ENCODE results near the gene KCNQ1.
A peak's percentile ranks its signal among the peaks of the same experiment; 100 is the strongest.

KCNQ1 gene

DNA sequence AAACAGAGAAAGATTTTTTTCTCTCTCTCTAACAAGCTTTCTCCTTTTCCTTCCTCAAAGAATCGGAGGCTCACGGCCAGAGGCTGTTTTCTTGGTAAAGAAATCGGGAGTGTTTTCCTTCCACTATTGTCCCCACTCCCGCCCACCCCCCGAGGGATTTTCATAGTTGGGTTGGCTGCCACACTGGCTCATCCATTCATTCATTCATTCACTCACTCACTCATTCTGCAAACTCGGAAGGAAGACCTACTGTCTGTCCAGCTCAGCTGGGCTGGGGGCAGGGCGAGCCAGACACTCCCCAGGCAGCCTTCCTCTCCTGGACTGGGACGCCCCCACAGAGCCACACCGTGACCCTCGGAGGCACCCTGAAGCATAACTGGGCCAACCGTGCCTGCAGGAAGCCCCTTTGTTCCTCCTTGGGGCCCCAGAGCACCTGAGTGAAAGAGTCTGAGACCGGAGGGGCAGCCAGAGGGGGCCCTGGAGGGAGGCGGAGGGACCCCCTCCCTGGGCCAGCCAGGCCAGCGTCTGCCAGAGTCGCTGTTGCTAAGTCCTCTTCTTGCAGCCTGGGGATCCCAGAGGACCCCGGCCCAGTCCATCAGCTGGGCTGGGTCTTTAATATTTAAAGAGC lies 423.8 kb downstream of the KCNQ1 start:
- DNase-seq (ENCODE audit: low spot score): no peak

DNA sequence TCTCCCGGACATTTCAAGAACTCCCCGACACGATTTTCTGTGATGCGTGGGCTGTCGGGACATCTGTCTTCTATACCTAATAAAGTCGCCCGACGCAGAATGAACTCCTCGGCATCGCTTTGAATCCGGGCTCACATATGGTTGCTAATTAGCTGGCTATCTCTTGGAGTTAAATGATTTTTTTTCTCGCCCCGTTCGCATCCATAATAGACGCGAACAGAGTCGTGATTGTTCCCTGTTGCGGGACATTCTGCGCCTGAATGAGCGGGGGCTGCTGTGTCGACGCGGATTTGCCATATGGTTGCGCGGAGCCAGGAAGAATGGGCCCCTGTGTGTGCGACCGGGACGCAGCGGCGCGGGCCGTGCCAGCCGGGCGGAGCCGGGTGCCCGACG lies 424.3 kb downstream of the KCNQ1 start:
- DNase-seq (ENCODE audit: low spot score): no peak

DNA sequence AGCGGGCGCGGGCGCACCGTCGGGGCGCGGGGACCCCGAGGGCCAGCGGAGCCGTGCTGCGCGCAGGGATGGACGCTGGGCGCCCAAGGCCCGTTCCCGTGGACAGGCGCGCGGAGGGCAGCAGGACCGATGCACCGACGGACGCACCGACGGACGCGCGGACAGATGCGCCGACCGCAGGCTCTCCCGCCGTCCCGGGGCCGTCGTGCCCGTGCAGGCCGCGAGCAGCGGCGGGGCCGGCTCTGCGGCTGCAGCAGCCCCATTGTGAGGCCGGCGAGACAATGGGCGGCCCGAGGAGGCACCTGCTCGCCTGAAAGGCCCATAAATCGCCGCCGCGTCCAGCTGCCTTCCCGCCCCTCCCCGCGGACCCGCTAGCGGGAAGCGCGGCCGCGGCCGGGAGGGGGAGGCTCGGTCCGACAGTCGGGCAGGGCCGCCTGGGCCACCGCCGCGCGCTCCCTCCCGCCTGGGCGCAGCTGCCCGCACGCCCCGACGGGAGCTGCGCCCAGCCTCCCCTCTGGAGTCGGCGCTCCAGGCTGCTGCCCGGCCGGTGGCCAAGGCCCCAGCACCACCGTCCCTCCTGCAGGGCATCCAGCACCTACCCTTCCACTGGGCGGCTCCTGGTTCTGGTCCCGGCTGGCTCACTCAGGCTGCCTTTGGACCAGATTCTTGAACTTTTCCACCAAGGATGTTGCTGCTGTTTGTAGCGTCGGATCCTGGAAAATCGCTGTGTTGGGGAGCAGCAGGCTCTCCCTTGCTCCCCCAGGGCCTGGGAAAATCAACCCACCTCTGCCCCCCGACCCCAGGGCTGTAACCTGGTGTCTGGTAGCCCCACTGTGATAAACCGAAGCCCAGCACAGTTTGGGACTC lies 425.0 kb downstream of the KCNQ1 start:
- DNase-seq (ENCODE audit: low spot score): no peak

DNA sequence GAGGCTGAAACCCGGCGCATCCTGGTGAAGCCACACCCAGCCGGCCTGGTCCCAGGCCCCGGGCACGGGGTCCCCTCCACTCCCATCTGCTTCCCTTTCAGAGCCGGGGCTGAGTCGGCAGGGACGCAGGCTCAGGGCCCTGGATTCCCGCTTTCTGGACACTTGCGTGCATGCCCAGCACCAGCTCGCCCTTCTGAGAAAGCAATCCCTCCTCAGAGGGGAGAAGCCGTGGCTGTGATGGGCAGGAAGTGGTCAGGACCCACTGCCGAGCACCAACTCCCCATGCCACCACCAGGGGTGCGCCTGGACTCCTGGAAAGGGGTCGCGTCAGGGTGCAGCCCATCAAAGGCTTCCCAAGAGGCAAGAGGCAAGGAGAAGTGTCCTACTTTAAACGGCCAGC lies 425.7 kb downstream of the KCNQ1 start:
- DNase-seq (ENCODE audit: low spot score): no peak

DNA sequence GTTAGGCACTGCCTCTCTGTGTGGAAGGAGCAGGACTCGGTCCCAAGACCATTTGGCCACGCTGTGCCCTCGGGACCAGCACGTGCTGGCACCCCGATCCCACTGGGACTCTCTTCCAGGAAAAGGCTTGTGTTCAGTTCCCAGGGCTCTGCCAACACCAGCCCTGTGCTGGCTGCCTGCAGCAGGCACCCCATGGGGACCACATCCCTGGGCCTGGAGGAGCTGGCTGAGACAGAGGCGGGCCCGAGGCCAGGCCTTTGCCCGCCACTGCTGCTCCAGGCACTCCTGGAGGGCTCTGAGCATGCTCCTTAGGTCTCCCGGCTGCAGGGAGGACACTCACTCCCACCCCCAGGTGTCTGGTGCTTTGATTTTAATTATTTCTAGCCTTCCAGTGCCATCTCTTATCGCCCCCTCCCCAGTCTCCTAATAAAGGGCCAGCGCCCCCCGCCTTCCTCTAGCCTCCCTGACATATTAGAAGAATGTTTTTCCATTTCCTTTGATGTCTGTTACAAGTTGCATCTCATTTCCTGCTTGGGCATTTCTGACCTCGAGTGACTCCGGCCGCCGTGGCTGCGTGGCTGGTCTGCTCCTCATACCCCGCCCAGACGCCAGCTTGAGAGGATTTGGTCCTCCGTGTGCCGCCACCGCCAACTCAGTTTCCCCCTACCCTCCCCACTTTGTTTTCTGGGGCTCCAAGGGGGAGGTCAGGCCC lies 426.3 kb downstream of the KCNQ1 start:
- DNase-seq (ENCODE audit: low spot score): no peak

DNA sequence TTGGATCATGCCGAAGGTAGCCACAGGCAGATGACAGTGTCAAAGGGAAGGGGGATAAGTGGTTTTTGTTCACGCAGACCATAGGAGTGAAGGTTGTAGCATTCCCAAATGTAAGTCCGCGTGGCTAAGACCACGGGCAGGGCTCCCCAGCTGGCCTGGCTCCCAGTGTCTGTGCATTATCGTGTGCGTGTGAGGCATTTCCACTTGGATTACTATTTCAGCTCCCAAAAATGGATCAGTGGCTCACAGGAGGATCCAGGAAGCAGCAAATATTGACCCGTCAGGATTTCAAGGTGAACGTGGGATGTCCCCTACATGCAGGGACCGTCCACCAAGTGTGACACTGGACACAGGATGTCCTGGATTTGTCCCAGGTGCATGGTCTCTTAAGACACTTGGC lies 430.2 kb downstream of the KCNQ1 start:
- no peak for DNase-seq (ENCODE audit: low spot score)

DNA sequence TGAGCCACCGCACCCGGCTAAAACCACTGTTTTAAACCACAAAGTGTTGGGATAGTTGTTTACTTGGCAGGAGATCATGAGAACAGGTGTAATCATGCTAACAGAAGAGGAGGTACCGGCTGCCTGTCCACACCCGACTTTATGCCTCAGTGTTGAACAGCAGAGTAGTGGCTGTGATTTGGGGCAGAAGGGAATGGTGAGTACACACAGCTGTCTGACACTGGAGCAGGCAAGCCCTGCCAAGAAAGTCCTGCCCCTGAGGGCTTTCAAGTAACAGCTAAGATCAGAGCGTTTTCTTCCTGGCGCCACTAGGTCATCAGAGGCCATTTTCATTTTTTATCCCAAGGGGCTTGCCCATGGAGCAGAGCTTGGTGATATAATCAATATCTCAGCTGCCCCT lies 432.7 kb downstream of the KCNQ1 start:
- no peak for DNase-seq (ENCODE audit: low spot score)

DNA sequence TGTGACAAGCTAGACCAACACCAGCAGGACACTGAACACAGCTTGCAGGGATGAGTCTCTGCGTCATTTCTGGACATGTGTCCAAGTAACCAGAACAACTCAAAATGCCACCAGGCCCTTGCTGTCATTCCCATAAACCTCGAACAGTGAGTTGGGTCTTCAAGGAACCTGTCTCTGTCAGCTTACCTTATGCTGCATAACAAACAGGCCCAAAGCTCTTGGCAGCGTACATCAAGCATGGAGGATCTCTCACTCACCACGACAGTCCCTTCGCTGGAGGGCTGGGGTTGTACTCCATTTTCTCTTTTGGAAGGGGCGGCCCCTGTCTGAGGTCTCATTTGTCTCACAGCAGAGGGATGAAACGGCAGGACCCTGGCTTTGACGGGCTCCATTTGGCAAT lies 434.0 kb downstream of the KCNQ1 start:
- DNase-seq (ENCODE audit: low spot score): no peak

DNA sequence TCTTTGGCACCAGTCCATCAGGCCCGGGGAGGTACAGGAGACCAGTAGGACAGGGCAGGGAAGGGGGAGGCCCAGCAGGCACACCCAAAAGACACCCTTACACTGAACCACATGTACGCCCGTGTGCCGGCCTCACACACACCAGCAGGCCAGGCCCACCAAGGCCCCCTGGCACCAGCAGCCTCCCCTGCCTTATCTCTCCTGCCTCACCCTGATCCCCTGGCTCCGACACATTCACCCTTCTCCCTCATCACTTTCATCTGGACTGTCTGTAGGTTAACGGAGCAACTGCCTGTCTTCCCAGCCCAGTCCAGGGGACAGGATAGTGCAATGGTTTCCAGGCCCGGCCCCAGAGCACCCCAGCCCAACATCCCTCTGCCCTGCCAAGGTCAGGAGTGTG lies 435.8 kb downstream of the KCNQ1 start:
- DNase-seq (ENCODE audit: low spot score): no peak

DNA sequence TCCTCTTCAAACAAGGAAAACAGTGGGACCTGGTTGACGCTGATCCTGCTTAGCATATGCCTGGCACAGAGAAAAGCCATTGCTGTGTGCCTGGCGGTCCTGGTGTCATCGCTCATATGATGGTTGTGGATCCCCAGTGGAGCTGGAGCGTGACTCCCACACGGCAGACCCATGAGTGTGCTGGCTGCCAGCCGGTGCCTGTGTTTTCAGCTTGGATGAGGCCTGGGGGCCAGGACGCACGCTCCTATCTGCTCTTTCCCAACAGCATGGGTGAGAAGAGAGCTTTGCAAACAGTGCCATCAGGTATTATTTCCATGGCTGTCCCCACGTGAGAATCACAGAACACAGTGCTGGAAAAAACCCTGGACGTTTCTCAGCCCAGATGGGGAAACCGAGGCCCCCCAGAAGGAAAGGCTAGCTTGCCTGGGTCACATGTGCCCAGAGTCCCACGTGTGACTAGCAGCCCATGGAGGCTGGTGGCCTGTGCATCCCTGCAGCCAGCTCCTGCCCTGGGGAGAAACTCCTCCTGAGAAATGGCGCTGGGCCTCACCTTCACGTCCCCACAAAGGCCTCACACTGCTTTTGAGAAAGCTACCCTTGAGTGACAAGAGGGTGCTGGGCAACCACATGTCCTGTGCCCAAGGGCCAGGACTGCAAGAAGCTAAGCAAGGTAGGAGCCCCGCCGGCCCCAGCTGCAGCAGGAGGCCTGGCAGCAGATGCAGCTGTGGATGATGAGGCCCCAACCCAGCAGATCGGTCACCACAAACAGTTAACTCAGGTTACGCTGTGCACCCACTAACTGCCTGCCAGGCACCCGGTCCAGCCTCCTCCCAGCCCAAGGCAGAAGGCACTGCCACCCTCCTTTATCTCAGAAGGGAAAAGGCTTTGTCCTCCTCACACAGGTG lies 436.5 kb downstream of the KCNQ1 start:
- DNase-seq (ENCODE audit: low spot score): peak; percentile 28

DNA sequence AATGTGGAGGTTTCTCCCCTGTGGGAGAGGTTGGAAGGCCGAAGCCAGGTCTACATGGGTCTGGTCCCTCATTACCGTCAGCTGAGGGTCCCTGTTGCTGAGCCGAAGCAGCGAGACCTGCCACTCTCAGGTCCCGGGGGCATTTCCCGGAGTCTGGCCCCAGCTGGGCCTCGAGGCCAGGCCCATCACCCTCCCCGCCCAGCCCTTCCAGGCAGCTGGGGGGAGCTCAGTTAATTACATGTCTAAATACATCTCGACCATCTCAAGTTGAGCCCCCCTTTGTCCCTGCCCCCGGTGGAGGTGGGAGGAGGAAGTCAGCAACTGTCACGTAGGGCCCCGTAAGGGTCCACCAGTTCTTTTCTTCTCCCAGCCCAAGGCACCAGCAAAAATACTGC lies 437.2 kb downstream of the KCNQ1 start:
- DNase-seq (ENCODE audit: low spot score): no peak

DNA sequence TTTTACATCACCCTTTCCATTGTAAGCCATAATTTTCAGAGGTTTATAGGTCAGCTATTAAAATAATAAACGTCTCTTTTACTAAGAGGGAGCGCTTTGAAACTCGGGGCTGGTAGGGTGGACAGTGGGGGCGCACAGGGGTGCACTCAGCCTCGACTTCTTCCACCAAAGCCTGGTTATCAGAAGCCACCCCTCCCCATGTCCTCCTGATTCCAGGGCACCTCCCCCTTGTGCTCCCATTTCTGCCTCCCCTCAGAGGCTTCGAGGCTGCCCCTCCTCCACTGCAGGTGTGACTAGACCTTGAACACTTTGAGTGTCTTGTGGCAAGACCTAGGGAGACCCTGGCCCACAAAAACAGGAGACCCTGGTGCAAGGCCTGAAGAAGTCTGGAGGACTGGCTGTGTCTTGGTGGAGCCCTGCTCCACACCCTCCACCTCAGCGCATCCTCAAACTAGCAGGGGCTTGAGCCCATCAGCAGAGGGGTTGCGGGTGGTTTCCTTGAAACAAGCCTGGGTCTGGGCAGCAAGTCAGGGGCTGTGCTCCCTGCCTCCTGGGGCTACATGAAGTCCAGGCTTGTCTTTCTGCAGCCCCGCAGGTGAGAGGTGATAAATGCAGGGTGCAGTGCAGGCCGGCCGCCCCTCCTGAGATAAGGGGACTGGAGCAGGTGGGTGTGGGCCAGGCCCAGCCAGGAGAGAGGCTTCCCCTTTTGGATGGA lies 437.7 kb downstream of the KCNQ1 start:
- DNase-seq (ENCODE audit: low spot score): no peak

DNA sequence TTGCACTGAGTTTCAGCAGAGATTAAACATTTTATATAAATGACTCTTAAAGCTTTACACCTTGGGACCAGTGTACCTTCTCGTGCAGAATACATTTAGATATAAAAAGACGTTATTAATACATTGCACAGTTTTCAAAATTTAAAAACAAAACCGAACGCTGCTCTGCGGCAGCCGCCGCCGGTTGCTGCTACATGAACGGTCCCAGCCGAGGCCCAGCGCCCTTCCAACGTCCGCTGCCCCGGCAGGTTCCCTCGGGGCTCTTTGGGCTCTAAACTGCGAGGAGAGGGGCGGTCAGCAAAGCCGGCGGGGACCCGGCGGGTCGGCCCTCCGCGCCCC lies 438.8 kb downstream of the KCNQ1 start:
- no peak for DNase-seq (ENCODE audit: low spot score)

DNA sequence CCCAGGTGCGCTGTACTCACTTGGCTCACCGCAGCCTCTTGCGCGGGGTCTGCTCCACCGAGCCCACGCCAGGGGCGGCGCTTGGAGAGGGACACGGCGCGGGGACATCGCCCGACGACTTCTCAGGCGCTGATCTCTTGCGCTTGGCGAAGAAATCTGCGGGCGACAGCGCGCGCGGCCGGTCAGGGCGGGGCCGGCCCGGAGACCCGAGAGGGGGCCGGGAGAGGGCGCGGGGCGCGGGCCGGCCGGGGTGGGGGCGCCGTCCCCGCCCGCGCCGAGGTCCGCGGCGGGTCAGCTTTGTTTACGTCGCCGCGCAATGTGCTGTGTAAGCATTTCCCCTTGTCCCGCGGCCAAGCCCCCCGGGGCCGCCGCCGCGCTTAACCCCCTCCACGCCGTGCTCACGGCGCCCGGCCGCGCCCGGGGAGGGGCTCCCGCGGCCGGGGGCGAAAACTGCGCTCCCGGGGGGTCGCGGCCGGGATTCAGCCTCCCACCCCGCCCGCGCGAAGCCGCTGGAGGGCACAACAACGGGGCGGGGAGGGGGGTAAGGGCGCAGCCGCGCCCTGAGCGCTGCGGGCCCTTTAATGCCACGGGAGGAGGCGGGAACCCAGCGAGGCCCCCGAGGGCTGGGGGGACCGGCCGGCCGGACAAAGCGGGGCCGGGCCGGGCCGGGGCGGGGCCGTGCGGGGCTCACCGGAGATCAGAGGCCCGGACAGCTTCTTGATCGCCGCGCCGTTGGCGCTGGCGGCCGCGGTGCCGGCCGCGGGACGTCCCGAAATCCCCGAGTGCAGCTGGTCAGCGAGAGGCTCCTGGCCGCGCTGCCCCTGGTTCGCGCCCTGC lies 439.4 kb downstream of the KCNQ1 start:
- DNase-seq (ENCODE audit: low spot score): no peak

DNA sequence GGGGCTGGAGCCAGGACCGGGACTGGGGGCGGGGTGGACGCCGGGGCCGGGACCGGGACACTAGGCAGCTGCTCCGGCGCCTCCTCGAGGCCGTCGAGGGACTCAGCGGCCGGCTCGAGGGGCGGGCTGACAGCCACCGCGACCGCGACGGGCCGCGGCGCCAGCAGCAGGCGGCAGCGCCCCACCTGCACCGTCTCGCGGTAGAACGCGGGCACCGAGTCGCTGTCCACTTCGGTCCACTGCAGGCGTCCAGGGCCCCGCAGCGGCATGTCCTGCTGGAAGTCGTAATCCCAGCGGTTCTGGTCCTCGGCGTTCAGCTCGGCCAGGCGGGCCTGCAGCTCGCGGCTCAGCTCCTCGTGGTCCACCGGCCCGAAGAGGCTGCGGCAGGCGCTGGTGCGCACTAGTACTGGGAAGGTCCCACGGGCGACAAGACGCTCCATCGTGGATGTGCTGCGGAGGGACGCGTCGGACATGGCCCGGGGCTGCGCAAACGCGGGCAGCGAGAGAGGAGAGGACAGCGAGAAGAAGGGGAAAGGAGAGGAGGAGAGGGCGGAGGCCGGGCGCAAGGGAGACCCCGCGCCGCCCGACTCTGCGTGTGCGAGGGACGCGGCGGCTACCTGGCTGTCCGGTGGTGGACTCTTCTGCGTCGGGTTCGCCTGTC lies 440.3 kb downstream of the KCNQ1 start:
- no peak for DNase-seq (ENCODE audit: low spot score)

DNA sequence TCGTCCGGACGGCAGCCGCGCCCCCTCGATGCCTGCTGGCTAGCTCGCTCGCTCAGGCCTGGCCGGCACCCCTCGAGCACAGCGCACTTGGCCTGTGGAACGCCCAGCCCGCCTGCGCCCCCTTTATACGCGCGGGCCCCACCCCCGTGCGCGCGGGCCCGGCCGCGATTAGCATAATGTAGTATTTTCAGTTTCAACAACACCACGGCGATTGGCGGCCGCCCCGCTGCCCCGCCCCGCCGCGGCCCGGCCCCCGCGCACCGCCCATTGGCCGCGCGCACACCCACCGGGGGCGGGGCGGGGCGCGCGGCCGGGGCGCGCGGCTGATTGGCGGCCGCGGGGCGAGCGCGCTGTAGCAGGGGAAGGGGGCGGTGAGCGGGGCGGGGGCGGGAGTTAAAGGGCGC lies 440.9 kb downstream of the KCNQ1 start, which contains the start of gene CDKN1C:
Gene CDKN1C (minus strand): TSS at position 98 of the 404 bp plus-strand sequence. CDS start 319 bp downstream, outside the sequence.
- DNase-seq (ENCODE audit: low spot score): peak; percentile 79

DNA sequence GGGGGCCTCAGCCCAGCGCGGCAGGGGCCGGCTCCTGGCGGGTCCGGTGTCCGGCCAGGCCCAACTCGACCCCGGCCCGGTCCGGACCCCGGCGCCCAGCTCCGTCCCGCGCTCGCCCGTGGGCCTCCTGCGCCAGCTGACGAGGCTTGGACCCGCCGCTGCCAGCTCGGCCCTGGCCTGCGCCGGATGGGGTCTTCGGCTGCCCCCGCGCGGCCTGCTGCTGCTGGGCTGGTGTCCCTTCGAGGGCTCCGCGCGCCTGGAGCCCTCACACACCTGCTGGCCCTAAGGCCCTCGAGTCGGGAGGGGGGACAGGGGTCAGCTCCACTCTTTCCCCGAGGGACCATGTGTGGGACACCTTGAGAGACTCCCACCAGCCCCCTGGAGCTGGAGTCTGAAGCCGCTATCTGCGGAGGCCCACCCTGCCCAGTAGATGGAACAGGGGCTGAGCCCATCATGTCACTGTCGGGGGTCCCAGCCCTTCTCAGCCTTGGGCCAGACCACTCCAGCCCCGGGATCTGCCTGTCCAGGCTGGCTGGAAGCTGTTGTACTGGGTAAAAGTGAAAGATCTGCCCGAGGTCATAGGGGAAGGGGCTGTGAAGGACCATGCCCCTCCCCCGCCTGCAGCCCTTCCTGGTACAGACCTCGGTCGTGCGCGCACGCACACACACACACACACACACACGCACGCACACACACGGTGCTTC lies 441.5 kb downstream of the KCNQ1 start:
- DNase-seq (ENCODE audit: low spot score): no peak

DNA sequence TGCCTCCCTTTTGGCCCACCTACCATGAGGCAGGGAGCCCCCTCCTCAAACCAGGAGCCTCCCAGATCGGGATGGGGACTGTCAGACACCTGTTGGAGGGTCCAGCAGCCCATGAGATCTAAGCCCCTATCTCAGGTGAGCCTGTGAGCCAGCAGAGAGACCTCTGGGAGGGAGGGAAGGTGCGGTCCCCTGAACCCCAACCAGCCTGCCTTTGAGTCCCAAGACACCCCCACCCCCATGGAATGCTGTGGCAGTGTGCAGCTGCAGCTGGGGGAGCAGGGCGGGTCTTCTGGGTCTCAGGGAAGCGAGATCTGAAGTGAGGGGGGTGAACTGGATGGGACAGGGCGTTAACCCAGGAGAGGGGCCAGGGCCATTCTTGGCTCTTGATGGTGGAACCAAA lies 442.1 kb downstream of the KCNQ1 start:
- DNase-seq (ENCODE audit: low spot score): no peak

DNA sequence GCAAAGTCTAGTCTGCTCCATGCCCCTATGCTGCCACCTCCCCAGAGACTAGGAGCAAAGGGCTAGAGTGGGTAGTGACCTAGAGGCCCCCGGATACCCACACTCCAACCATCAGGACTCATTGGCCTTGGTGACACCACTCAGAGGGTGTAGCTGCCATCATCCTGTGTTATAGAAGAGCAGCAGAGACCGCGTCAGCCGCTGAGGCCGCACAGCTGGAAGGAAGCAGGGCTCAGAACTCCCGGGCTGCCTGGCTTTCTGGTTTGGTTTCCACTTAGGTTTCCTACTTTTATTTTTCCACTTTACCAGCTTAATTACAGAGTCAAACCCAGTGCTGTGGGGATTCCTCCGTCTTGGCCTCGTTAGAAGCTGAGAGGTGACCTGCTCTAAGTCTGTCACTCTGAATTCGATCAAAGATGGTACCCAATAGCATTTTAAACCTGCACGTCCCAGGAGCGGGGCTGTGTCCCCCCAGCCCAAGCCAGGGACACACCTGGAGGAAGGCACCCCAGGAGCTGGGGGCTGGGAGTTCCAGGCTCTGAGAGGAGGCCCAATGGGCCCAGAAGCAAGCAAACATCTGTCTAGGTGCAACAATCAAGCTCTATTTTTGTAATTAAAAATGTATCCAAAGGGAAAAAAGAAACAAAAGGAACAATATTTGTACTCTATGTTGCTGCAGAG lies 442.8 kb downstream of the KCNQ1 start:
- DNase-seq (ENCODE audit: low spot score): no peak

Data from NAMALWA (cell line).